Measurements from ENCODE around the gene GEMIN7.

DNA sequence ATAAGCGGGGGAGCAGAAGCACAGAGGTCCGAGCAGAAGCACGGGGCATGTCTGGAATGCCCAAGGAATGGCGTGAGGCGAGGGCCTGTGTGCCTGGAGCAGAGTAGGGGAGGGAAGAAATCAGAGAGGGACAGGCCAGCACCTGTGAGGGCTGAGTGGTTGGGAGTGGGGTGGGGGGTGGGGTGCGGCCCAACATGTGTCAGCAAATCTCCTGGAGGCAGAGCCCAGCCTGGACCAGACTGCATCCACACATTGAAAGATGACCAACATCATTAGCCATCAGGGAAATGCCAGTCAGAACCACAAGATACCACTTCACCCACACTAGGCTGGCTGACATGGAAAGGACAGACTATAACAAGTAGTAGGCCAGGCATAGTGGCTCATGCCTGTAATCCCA lies 29.0 kb upstream of the GEMIN7 start:
- TF ChIP-seq, protein P1, sequence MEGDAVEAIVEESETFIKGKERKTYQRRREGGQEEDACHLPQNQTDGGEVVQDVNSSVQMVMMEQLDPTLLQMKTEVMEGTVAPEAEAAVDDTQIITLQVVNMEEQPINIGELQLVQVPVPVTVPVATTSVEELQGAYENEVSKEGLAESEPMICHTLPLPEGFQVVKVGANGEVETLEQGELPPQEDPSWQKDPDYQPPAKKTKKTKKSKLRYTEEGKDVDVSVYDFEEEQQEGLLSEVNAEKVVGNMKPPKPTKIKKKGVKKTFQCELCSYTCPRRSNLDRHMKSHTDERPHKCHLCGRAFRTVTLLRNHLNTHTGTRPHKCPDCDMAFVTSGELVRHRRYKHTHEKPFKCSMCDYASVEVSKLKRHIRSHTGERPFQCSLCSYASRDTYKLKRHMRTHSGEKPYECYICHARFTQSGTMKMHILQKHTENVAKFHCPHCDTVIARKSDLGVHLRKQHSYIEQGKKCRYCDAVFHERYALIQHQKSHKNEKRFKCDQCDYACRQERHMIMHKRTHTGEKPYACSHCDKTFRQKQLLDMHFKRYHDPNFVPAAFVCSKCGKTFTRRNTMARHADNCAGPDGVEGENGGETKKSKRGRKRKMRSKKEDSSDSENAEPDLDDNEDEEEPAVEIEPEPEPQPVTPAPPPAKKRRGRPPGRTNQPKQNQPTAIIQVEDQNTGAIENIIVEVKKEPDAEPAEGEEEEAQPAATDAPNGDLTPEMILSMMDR (IDR thresholded peaks at IDR 0.05), result no peak
- no peak for TF ChIP-seq EZH2 (IDR thresholded peaks at IDR 0.05)

Measured in neural progenitor cell (in vitro differentiated cells).